Spleen (tissue), 11 donors: ENCODE results near the gene AK9. TPM values are rescaled to one million over a fixed set of nuclear protein-coding genes. Genes with fewer than 3 reads are reported as not detected.
A peak's percentile ranks its signal among the peaks of the same experiment; 100 is the strongest.
"Not testable (repeated sequence)": the region's sequence is repeated elsewhere in the genome, so short reads cannot be mapped to it uniquely, and the experiment has no call there.

Experiments
- DNase-seq: peaks from one replicate; pipeline ENCODE4 v3.0.0-alpha.2; 2020
- H3K27ac ChIP-seq, 8 donors: fragments of 200-600 bp; sonication (generic) in 7 of 8; 1 replicate in 4 of 8; 2 replicates in 4 of 8; pipeline versions ENCODE4 v1.5.0 to v1.8.0; 2016 to 2021; ENCODE audit warnings: inconsistent platforms in 4 of 8, mild to moderate bottlenecking in 4 of 8, moderate library complexity in 1 of 8
- H3K27me3 ChIP-seq, 7 donors: fragments of 200-600 bp; sonication (generic) in 6 of 7; replicated peaks in 1 of 7; 1 replicate in 4 of 7; 2 replicates in 3 of 7; pipeline versions ENCODE4 v1.5.0 to v1.8.0; 2016 to 2021; ENCODE audit warnings: inconsistent platforms in 3 of 7, mild to moderate bottlenecking in 1 of 7
- H3K36me3 ChIP-seq, 6 donors: fragments of 200-600 bp; sonication (generic) in 5 of 6; 1 replicate in 4 of 6; 2 replicates in 2 of 6; pipeline versions ENCODE4 v1.5.0 to v1.8.0; 2016 to 2021; ENCODE audit warnings: inconsistent platforms in 2 of 6
- H3K4me1 ChIP-seq, 6 donors: fragments of 200-600 bp; sonication (generic) in 5 of 6; 1 replicate in 3 of 6; 2 replicates in 3 of 6; pipeline versions ENCODE4 v1.5.0 to v1.8.0; 2016 to 2021; ENCODE audit warnings: inconsistent platforms in 3 of 6
- H3K4me3 ChIP-seq, 8 donors: fragments of 200-600 bp; sonication (generic) in 7 of 8; 1 replicate in 4 of 8; 2 replicates in 4 of 8; pipeline versions ENCODE4 v1.5.0 to v1.8.0; 2016 to 2021; ENCODE audit warnings: inconsistent platforms in 4 of 8, mild to moderate bottlenecking in 4 of 8, moderate library complexity in 2 of 8
- H3K9me3 ChIP-seq, 8 donors: fragments of 200-600 bp; sonication (generic) in 7 of 8; 1 replicate in 4 of 8; 2 replicates in 4 of 8; pipeline versions ENCODE4 v1.5.0 to v1.8.0; 2016 to 2021; ENCODE audit warnings: inconsistent platforms in 4 of 8
- POLR2A ChIP-seq, 3 donors: fragments of 450-650 bp; IDR thresholded peaks; one replicate each; pipeline ENCODE4 v1.5.1; 2017; ENCODE audit warnings: antibody characterized with exemption in 3 of 3, mild to moderate bottlenecking in 1 of 3
- POLR2AphosphoS5 ChIP-seq, 3 donors: sonication (generic); formaldehyde crosslinking; IDR thresholded peaks; one replicate each; pipeline ENCODE4 v1.5.1; 2017; ENCODE audit warnings: antibody characterized with exemption in 3 of 3
- WGBS, 5 donors: extraction: QIAGEN DNeasy Blood & Tissue Kit in 3 of 5; methylation state at CpG; one replicate each; pipeline versions ENCODE4 v1.1.5 to v1.1.7; 2013 to 2018; 5-methylcytosine and 5-hydroxymethylcytosine counted together
- intact Hi-C: fragments of 100-400 bp; cut with DNase I; formaldehyde crosslinking; loops from one replicate; pipeline ENCODE4 v1.15.0; 2023; ENCODE audit warnings: low total_unique reads
- polyA plus RNA-seq, 3 donors: library from polyadenylated mRNA; stranded (reverse); fragments of 200-250 nt; gene quantifications; one replicate each; pipeline ENCODE4 v1.2.1, GENCODE V29; 2013
- total RNA-seq, 7 donors: library from RNA; depleted of rRNA in 3 of 7; stranded (reverse); fragments of >200 nt in 3 of 7; fragmentation: NEBNext Ultra II Directional in 4 of 7; extraction: Animal tissue kit (Norgen Biotek cat#: 25700) in 4 of 7; gene quantifications; one replicate each; pipeline versions ENCODE4 v1.1.0 to v1.2.1, GENCODE V29; 2016 to 2021
- TF ChIP-seq, protein P1 (sequence below), 11 experiments: fragments of 200-600 bp in 7 of 11; fragments of 450-650 bp in 4 of 11; sonication (generic) in 4 of 11; IDR thresholded peaks in 8 of 11; conservative IDR thresholded peaks in 3 of 11; 1 replicate in 7 of 11; 2 replicates in 4 of 11; pipeline versions ENCODE4 v1.4.0 to v1.8.0; 2016 to 2021; ENCODE audit warnings: antibody characterized with exemption in 11 of 11, inconsistent platforms in 4 of 11, mild to moderate bottlenecking in 1 of 11
- donor health status: healthy with polysubstance abuse.
- donor health status: DM: no; HTN: no; CAD: no; lungs with moderate emphysema.
- donor health status: DM: no; HTN: no; CAD: no.
- donor health status: Bipolar disorder and iron deficiency.
- donor health status: healthy.
- donor health status: DM: no; HTN: no; CAD: no.
- donor health status: DM: yes; HTN: yes; CAD: no.

AK9 gene
- total and polyA plus RNA-seq, 10 donors = 3.8 to 24.9 (median 11.5) TPM

DNA sequence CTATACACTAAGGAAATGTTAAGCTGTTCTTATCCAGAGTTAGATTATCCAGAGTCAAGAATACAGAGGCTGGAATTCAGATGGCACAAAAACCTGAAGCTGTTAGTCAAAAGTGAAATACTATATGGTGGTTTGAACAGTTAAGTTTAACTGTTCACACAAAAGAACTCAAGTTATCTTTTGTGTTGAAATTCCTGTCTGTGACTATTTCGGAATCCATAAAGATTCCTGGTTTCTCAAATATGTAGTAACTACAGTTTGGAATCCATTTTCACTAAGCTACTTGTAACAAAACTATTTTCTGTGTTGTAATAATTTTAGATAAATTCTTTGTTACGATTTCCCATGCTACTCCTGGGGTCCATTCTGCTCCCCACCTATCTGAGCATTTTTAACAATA, 24.6 kb upstream of the AK9 start:
- 90 to 98% (median 94%) methylated on average over 2 of the region's 2 CpGs for WGBS, 5 donors
- peaks cover 0 to 62% (median 22%) of the 10 kb centered on the region in 6 donors for H3K36me3 ChIP-seq
- peaks cover 0 to 12% (median 0%) of the 10 kb centered on the region in 6 donors for H3K4me1 ChIP-seq
- TF ChIP-seq, protein P1, sequence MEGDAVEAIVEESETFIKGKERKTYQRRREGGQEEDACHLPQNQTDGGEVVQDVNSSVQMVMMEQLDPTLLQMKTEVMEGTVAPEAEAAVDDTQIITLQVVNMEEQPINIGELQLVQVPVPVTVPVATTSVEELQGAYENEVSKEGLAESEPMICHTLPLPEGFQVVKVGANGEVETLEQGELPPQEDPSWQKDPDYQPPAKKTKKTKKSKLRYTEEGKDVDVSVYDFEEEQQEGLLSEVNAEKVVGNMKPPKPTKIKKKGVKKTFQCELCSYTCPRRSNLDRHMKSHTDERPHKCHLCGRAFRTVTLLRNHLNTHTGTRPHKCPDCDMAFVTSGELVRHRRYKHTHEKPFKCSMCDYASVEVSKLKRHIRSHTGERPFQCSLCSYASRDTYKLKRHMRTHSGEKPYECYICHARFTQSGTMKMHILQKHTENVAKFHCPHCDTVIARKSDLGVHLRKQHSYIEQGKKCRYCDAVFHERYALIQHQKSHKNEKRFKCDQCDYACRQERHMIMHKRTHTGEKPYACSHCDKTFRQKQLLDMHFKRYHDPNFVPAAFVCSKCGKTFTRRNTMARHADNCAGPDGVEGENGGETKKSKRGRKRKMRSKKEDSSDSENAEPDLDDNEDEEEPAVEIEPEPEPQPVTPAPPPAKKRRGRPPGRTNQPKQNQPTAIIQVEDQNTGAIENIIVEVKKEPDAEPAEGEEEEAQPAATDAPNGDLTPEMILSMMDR (IDR thresholded peaks at IDR 0.05 in 8 of 11, conservative IDR thresholded peaks at IDR 0.05 in 3 of 11) = no peak
- TF ChIP-seq POLR2A (IDR thresholded peaks at IDR 0.05) (no peak), POLR2AphosphoS5 (IDR thresholded peaks at IDR 0.05) (no peak)
- H3K4me3 ChIP-seq = no peak overlapping the region
- intact Hi-C loops = no loop called here
- H3K27ac ChIP-seq = no peak overlapping the region
- no peaks in the 10 kb centered on the region for H3K9me3 ChIP-seq
- no peaks in the 10 kb centered on the region for H3K27me3 ChIP-seq
- DNase-seq = no peak

DNA sequence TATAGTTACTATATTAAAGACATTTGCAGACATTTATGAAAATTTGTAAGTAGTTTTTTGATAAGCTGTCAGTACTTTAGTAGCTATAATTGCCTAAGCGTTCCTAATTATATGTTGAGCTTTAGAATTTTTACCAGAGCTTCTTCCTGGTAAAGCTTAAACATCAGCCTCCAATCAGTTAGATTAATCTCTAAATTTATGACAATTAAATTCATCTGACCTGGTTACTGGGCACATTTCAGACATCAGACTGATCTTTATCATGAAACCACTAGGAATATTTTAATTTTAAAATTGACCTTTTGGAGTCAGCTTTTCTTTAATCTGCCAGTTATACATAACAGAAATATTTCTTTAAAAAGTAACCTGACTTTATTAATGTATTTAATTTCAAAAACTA, 23.6 kb upstream of the AK9 start:
- Histone ChIP-seq H3K4me3 (no peak overlapping the region), H3K36me3 (peaks cover 0 to 52% (median 21%) of the 10 kb centered on the region in 6 donors), H3K4me1 (peaks cover 0 to 12% (median 0%) of the 10 kb centered on the region in 6 donors), H3K9me3 (no peaks in the 10 kb centered on the region), H3K27ac (no peak overlapping the region), H3K27me3 (no peaks in the 10 kb centered on the region)
- intact Hi-C loops = no loop called here
- TF ChIP-seq, protein P1 (IDR thresholded peaks at IDR 0.05 in 8 of 11, conservative IDR thresholded peaks at IDR 0.05 in 3 of 11) = no peak
- TF ChIP-seq POLR2A (IDR thresholded peaks at IDR 0.05) = no peak
- TF ChIP-seq POLR2AphosphoS5 (IDR thresholded peaks at IDR 0.05) = no peak
- no peak for DNase-seq
- 91 to 96% (median 93%) methylated on average over 1 of the region's 1 CpG for whole genome bisulfite sequencing, 5 donors

DNA sequence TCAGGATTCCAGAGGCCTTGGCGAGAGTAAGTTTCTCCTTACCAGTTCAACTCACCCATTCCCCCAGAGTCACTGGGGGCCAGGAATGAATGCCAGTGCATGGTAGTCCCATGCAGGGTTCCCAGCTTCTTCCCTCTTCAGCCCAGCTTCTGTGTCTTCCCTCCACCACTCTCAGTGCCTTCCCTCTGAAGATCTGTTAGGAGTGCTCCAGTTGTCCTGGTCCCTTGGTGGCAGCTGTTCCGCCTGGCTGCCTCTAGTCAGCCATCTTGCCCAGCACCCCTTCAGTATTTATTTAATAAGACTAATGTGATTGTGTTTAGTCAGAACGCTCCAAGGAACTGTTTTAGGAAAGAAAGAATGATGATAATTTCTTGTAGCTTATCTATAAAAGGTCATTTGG, 23.2 kb upstream of the AK9 start:
- Histone ChIP-seq H3K27ac (no peak overlapping the region), H3K36me3 (peaks cover 0 to 47% (median 17%) of the 10 kb centered on the region in 6 donors), H3K4me3 (no peak overlapping the region), H3K4me1 (peaks cover 0 to 12% (median 0%) of the 10 kb centered on the region in 6 donors), H3K27me3 (no peaks in the 10 kb centered on the region), H3K9me3 (peaks cover 0 to 1% (median 0%) of the 10 kb centered on the region in 8 donors)
- WGBS, 5 donors = 90 to 98% (median 96%) methylated on average over 3 of the region's 3 CpGs
- no peak for DNase-seq
- no peak for TF ChIP-seq POLR2A (IDR thresholded peaks at IDR 0.05)
- no peak for TF ChIP-seq POLR2AphosphoS5 (IDR thresholded peaks at IDR 0.05)
- TF ChIP-seq, protein P1 (IDR thresholded peaks at IDR 0.05 in 8 of 11, conservative IDR thresholded peaks at IDR 0.05 in 3 of 11) = no peak
- intact Hi-C loops = no loop called here

DNA sequence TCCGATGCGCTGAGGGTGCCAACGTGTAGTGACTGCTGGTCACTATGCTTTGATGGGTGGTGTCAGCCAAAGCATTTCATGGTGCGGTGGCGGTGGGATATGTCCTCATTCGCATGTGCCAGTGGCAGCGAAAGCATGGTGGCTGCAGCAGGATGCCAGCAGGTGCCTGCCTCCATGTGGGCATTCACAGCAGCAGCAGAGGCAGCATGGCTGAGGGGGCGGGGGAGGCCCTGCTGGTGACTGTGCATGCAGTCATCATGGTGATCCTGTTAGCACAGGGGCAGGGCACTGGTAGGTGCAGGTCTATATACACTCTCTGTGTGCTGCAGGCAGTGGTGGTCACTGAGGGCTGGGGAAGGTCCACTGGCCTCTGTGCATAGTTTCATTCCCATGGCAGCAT, 22.1 kb upstream of the AK9 start:
- intact Hi-C loops = no loop called here
- H3K4me1 ChIP-seq = peaks cover 0 to 10% (median 0%) of the 10 kb centered on the region in 6 donors
- H3K4me3 ChIP-seq = no peak overlapping the region
- no peak overlapping the region for H3K27ac ChIP-seq
- DNase-seq = peak; percentile 51
- H3K9me3 ChIP-seq = peaks cover 0 to 12% (median 0%) of the 10 kb centered on the region in 8 donors
- peaks cover 0 to 38% (median 13%) of the 10 kb centered on the region in 6 donors for H3K36me3 ChIP-seq
- 87 to 99% (median 89%) methylated on average over 7 to 8 of the region's 8 CpGs for WGBS, 5 donors
- no peak for TF ChIP-seq POLR2A (IDR thresholded peaks at IDR 0.05)
- no peak for TF ChIP-seq POLR2AphosphoS5 (IDR thresholded peaks at IDR 0.05)
- TF ChIP-seq, protein P1 (IDR thresholded peaks at IDR 0.05 in 8 of 11, conservative IDR thresholded peaks at IDR 0.05 in 3 of 11) = no peak
- no peaks in the 10 kb centered on the region for H3K27me3 ChIP-seq

DNA sequence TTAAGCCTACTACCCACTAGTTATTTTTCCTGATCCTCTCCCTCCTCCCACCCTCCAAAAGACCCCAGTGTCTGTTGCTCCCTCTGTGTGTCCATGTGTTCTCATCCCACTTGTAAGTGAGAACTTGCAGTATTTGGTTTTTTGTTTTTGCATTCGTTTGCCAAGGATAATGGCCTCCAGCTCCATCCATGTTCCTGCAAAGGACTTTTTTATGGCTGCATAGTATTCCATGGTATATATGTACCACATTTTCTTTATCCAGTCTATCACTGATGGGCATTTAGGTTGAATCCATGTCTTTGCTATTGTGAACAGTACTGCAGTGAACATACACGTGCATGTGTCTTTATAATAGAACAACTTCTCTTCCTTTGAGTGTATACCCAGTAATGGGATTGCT, 17.1 kb upstream of the AK9 start:
- intact Hi-C loops, DNase-seq, H3K4me3 ChIP-seq, H3K36me3 ChIP-seq, H3K27ac ChIP-seq, H3K27me3 ChIP-seq: not testable (repeated sequence)
- 90 to 99% (median 92%) methylated on average over 2 of the region's 2 CpGs for WGBS, 5 donors
- Histone ChIP-seq H3K9me3 (peaks cover 0 to 14% (median 0%) of the 10 kb centered on the region in 8 donors), H3K4me1 (peaks cover 5 to 47% (median 29%) of the 10 kb centered on the region in 6 donors)
